ENCODE measurements around the gene GPER1.

Gene GPER1

DNA sequence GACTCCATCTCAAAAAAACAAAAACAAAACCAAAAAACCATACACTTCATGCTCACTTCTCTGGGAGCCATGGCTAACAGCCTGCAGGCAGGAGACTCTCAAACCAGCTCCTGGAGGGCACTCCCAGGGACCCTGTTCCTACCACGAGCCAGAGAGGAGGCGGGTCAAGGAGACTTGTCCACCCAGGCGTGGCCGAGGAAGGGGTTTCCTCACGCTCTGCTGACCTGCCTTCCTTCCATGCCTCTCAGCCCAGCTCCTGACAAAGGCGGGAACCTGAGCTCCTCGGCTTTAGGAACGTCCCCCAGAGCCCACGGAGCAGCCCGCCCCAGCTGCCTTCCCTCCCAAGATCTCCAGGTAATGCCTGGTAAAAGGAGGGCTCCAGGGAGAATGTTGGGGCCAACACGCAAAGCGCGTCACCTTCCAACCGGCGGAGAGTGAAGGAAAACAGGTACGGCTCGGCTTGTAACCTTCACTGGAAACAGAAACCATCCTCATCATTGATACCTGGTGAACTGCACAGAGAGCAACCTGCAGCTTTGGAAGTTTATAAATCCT lies 34.0 kb upstream of the GPER1 start:
- no peak for DNase-seq (ENCODE audit: low read depth in 2 of 2)

DNA sequence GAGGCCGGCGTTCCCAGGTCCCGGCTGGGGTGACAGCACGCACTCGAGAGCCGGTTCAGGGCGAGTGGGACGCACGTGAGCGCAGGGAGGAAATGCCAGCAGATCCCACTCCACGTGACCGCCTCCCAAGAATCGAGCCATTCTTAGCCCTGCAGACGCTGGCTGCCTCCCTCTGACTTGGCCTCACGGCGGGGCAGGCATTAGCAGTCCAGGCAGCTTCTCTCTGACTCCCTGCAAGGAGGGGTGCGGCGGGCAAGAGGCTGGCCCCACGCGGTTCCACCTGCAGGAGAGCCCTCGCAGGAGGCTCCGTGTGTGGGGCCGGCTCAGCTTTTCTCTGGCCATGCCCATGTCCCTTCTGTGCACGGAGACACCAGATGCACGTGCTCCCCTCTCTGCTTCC lies 33.5 kb upstream of the GPER1 start:
- no peak for DNase-seq (ENCODE audit: low read depth in 2 of 2)

DNA sequence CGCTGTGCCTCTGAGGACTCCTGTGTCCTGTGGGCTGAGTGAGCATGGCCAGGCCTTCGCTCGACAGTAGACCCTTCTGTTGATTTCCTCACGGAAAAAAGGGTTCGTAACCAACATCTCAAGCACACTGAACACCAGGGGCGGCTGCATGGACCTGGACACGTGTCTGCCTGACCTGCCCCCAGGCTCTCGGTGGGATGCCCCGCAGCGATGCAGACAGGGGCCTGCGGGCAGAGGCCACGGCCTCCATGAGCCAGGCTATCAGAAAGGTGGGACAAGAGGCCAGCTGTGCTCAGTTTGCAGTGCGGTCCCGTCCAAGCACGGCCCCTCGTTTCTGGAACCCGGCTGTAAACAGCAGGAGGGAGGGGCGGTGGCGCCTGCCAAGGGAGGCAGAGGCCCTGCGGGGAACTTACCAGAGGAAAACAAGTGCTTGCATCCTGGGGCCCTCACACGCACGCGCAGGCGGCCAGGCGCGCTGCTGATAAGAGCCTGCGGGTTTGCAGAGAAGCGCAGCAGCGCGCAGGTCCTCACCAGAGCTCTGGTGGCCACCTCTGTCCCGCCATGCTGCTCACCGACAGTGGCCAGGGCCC lies 33.0 kb upstream of the GPER1 start:
- DNase-seq (ENCODE audit: low read depth in 2 of 2): no peak

DNA sequence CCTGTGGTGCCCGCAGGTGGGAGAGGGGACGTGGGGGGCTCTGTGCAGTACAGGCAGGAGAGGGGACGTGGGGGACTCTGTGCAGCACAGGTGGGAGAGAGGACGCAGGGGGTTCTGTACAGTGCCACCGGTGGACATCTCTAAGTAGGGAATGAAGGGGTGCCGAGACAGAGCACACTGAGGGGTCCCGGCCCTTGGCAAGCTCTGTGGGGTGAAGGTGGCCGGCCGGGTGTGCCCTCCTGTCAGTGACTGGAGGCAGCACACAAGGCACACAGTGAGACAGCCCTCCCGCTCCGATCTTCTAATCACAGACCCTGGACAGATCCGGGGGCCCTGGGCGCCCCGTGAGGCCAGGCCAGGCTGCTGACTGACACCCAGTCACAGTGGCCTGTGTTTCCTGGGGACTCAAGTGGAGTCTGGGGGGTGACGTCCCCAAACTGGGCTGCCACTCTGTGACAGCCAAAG lies 32.4 kb upstream of the GPER1 start:
- no peak for DNase-seq (ENCODE audit: low read depth in 2 of 2)

DNA sequence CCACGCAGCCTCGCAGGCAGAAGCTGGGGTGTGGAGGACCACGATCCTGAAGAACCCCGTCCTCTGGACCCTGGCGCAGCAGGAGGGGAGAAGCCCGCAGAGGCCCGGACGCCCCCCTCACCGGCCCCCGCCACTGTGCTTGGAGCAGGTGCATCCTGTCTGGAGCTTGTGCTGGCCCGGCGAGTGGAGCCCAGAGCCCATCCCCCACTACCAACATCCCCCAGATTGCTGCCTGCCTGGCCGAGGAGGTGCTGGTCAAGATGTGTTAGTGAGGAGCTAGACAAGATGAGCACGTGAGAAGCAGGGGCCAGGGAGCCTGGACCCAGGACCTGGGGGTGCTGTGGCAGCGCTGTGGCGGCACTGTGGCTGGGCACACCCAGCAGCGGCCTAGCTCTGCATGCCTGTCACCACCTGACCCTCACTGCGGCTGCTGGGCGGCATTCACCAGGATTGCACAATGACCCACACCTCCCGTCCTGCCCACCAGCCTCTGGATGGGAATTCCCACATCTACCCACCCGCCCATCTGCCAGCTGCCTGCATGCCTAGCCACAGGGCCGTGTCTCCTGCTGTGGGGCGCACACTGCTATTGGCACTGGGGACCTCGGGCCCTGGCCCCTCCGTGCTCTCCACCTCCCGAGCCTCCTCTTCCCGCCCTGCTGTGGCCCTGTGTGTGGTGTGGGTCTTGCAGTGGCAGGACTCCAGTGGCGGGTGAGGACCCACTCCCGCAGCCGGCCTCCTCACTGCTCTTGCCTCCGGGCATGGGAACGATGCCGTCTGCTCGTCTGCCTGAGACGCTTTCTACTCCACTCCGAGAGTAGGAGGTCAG lies 31.7 kb upstream of the GPER1 start:
- no peak for DNase-seq (ENCODE audit: low read depth in 2 of 2)

DNA sequence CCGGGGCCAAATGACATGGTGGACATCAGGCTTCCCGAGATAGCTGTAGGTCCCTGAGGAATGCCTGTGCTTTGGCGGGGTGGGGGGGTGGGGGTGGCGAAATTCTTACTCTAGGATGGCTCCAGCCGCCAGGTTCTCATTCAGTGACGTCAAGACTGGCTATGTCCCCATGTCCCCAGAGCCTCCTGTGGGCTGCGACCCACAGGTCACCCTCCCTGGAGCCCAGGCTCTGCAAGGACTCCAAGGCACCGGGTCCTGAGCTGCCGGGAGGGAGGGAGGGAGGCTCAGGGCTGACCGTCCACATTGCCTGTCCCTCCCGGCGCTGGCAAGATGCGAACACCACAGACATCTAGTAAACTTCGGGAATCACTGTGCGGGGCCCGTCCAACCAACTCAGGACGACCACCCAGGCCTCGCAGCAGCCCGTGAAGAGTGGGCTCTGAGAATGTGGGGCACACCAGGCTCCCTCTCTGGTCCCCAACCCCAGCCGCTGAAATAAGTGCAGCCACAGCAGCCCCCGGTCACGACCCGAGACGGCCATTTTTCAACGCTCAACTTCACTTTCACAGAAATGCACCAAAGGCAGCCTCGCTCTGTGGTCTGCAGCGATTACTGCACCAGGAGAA lies 31.0 kb upstream of the GPER1 start:
- no peak for DNase-seq (ENCODE audit: low read depth in 2 of 2)

DNA sequence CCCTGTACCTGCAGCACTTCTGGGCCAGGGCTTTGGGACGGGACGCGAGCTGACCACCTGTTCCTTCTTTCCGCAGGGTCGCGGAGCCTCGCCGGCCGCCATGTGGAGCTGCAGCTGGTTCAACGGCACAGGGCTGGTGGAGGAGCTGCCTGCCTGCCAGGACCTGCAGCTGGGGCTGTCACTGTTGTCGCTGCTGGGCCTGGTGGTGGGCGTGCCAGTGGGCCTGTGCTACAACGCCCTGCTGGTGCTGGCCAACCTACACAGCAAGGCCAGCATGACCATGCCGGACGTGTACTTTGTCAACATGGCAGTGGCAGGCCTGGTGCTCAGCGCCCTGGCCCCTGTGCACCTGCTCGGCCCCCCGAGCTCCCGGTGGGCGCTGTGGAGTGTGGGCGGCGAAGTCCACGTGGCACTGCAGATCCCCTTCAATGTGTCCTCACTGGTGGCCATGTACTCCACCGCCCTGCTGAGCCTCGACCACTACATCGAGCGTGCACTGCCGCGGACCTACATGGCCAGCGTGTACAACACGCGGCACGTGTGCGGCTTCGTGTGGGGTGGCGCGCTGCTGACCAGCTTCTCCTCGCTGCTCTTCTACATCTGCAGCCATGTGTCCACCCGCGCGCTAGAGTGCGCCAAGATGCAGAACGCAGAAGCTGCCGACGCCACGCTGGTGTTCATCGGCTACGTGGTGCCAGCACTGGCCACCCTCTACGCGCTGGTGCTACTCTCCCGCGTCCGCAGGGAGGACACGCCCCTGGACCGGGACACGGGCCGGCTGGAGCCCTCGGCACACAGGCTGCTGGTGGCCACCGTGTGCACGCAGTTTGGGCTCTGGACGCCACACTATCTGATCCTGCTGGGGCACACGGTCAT lies 30.3 kb upstream of the GPER1 start:
- DNase-seq (ENCODE audit: low read depth in 2 of 2): no peak

DNA sequence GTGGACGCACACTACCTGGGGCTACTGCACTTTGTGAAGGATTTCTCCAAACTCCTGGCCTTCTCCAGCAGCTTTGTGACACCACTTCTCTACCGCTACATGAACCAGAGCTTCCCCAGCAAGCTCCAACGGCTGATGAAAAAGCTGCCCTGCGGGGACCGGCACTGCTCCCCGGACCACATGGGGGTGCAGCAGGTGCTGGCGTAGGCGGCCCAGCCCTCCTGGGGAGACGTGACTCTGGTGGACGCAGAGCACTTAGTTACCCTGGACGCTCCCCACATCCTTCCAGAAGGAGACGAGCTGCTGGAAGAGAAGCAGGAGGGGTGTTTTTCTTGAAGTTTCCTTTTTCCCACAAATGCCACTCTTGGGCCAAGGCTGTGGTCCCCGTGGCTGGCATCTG lies 29.6 kb upstream of the GPER1 start:
- no peak for DNase-seq (ENCODE audit: low read depth in 2 of 2)

DNA sequence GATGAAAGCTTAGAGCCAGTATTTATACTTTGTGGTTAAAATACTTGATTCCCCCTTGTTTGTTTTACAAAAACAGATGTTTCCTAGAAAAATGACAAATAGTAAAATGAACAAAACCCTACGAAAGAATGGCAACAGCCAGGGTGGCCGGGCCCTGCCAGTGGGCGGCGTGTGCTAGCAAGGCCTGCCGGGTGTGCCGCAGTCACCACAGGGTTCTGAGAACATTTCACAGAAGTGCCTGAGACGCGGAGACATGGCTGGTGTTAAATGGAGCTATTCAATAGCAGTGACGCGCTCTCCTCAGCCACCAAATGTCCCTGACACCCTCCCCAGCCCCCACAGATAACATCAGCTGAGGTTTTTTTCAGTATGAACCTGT lies 29.1 kb upstream of the GPER1 start:
- DNase-seq (ENCODE audit: low read depth in 2 of 2): no peak

DNA sequence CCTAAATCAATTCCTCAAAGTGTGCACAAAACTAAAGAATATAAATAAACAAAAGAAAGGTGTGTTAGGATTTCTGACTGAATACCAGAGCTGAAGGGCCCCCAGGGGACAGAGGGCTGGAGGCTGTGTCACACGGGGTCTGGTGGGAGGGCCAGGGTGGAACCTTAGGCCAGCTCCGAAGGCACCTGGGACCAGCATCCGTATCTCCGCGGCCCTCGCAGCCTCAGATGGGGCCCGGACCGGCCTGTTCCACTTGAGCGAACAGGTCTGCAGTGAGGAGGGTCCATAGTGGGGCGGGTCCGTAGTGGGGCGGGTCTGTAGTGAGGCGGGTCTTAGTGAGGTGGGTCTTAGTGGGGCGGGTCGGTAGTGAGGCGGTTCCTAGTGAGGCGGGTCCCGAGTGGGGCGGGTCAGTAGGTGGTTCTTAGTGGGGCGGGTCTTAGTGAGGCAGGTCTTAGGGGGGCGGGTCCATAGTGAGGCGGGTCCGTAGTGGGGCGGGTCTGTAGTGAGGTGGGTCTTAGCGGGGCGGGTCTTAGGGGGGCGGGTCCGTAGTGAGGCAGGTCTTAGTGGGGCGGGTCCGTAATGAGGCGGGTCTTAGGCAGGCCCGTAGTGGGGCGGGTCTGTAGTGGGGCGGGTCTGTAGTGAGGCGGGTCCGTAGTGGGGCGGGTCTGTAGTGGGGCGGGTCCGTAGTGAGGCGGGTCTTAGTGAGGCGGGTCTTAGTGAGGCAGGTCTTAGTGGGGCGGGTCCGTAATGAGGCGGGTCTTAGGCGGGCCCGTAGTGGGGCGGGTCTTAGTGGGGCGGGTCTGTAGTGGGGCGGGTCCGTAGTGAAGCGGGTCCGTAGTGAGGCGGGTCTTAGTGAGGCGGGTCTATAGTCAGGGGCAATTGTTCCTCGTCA lies 28.5 kb upstream of the GPER1 start:
- DNase-seq (ENCODE audit: low read depth in 2 of 2): peak in 1 of 2 donors; percentile 24

DNA sequence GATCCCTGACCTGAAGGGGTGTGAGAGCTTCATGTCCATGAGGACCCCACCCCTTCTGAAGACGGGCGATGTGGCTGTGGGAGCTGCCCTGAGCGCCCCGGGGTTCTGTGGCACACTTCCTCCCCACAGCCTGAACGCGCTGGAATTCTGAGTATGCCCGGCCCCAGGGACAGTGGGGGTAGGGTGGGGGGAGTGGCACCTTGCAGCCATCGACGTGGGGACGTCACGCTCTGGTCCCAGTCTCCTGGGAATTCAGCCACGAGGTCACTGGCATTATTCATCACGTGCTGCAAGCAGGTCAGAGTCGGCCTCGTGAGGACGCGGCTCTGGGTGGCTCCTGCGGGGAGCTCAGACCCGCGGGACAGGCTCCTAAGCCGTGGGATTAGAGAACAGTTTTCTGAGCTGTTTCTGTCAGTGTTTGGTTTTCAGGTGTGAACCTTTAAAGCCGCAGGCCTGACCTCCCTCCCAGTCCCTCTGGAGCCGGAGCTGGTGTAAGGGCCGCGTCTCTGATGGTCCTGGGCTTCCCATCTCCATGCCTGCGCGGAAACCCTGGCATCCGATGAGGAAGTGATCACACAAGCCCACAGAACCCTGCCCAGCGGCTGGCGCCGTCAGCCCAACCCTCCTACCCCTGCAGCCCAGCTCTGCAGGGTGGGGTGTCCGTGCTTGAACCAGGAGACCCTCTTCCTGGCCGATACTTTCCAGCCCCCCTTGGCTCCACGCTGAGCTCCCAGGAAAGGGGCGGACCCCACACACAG lies 27.4 kb upstream of the GPER1 start:
- no peak for DNase-seq (ENCODE audit: low read depth in 2 of 2)

DNA sequence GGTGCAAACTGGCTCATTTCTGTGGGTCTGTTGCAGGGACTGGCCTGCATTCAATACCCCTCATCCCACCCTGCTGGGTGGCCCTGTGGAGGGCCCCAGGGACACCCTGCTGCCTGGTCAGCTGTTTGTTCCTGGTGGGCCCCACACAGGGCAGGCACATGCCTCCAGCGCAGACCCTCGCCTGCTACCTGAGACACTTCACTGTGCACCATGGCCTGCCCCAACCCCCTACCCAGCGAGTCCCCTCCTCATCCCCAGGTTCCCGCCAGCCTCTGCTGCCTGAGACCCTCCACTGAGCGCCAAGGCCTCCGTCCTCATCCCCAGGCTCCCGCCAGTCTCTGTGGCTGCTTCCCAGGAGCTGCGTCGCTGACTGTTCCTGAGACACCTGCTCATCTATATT lies 26.7 kb upstream of the GPER1 start:
- no peak for DNase-seq (ENCODE audit: low read depth in 2 of 2)

DNA sequence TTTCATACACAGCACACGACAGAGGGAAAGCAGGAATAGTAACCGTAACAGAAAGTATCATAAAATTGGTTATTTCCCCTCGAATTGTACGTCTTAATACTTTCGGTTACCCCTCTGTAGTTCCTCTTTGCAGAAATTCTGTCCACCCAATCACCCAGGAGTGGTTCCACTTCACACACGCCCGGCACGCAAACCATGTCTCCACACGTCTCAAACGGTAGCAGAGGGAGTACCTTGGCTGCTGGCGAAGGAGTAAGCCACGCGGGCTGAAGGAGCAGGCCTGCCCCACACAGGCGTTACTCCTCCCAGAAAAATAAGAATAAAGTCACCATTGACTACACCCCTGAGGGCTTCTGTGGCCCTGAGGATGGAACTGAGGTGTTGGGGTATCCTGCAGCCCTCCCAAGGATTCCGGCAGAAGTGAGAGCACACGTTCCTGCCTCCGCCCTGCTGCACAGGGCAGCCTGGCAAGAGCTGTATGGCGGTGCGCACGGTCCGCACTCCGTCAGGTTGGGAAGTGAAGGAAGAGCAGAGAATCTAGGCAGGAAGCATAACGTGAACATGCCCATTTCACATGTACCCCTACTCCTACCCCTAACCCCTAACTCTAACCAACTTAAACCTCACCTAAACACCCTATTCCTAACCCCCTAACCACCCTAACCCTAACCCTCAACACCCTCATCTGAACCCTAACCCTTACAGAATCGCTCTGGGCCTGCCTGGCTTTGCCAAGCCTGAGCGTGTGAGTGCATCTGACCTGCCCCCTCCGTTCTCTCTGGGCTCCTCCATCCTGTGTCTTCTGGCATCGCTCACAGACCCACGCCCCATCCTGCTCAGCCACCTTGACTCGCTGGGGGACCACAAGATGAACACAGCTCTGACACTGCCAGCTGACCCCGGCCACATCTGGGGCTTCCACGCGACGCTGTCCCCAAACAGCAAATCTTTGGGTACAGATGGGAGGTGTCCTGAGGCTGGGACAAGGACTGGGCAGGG lies 25.3 kb upstream of the GPER1 start:
- no peak for DNase-seq (ENCODE audit: low read depth in 2 of 2)

DNA sequence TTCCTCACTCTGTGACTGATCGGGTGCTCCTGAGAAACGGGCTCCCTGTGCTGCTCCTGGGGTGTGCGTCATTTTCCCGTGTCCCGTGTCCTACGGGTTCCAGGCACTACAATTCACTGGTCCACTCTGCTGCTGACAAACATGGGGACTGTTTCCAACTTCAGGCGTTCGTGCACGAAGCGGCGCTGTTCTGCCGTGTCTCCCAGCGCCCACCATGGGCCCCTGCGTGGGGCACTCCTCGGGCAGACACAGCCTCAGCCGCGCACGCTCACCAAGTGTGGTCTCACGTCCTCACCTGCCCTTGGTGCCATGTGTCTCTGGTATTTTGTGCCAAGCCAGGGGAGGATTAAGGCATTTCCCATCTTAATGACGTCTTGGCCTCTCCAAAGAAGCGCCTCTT lies 24.6 kb upstream of the GPER1 start:
- DNase-seq (ENCODE audit: low read depth in 2 of 2): no peak

DNA sequence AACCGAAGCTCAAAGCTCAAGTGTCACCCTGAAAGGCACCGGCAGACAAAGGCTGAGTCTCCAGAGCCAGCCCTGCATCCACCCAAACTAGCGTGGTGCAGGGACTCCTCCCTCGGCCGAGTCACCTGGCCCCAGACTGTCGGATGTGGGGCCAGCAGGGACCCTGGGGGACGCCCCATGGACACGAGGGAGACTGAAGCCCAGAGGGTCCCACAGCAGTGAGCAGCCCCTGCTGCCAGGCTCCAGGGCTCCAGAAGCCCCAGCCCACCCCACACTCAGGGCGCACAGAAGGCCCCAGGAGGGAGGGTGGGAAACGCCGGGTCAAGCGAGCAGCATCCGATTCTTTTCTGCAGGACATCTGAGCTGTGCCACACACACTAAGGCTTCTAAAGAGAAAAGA lies 23.3 kb upstream of the GPER1 start:
- no peak for DNase-seq (ENCODE audit: low read depth in 2 of 2)

DNA sequence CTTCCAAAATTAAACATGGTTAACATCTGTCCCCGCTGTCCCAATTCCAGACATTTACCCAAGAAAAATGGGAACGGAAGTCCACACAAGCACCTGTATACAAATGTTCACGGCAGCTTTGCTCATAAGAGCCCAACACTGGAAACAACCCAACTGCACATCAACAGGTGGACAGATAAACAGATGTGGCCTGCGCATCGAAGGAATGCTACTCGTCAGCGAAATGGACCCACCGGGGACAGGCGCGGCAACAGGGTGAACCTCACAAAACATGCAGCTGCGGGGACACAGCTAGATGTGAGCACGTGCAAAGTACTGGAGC lies 22.7 kb upstream of the GPER1 start:
- no peak for DNase-seq (ENCODE audit: low read depth in 2 of 2)

DNA sequence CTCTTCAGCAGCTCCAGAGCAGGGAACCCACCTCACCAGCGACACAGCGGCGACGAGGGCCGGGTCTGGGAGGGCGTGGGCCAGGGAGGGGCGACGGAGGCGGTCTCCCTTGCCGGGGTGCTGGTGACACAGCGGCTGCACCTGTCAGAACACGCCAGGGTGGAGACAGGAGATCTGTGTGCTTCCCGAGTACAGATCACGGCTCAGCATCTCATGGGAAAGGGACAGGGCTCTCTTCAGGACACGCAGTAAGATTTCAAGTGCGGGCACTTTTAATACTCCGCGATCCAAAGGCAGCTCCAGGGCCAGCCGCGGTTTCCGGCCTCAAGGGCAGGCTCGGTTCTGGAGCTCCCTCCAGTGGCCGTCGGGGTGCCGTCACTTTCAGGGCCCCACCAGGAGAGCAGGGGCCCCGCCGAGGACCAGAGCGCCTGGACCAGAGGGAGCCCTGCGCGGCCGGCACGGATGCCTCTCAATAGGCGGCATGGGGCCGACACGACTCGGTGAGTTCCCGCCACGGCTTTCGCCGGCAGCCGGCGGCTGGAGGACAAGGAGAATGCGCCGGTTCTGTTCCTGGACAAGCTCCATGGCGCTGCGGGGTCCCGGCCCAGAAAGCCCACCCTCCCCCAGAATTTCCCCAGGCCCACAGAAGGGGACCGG lies 22.2 kb upstream of the GPER1 start:
- peak; percentile 69 to 74 for DNase-seq (ENCODE audit: low read depth in 2 of 2)

DNA sequence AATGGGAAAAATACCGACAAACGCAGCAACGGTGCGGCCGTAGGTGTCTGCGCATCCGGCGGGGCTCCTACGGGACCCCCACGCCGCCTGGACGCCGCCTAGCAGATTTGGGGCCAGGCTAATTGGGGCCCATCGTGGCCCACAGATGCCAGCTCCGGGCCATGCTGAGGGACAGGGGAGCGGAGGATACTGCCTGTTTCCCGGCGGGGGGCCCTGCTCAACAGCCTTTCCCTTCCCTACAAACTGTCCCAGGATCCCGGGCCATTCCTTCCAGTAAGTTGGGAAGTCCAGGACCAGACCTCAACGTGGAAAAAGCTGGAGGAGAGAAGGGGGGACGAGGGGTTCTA lies 21.7 kb upstream of the GPER1 start:
- DNase-seq (ENCODE audit: low read depth in 2 of 2): no peak

DNA sequence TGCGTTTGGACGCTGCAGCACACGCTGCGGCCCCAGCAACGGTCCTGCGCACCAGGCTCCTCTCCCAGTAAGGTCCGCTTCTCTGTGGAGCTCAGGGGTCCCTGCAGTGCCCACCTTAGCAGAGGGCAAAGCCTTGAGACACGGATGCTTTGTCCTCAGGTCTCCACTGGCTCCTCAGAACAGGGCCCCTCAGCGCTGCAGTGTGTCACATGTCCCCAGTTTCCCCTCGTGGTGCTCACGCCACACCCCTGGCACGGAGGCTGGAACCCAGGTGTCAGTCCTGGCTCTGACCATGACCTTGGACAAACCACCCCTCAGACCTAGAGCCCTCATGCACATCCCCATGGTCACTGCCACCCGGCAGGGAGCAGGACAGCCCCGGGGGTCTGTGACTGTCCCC lies 19.9 kb upstream of the GPER1 start:
- no peak for DNase-seq (ENCODE audit: low read depth in 2 of 2)
